Activated naive CD4-positive, alpha-beta T cell treated with anti-CD3 and anti-CD28 coated beads for 36 hours (primary cell): ENCODE results near the gene KAT6B. TPM values are rescaled to one million over a fixed set of nuclear protein-coding genes. Genes with fewer than 3 reads are reported as not detected.
A peak's percentile ranks its signal among the peaks of the same experiment; 100 is the strongest.
"Not testable (repeated sequence)": the region's sequence is repeated elsewhere in the genome, so short reads cannot be mapped to it uniquely, and the experiment has no call there.

ENCODE experiments used
- CTCF ChIA-PET: fragments of 350-600 bp; sonication (Branson Sonifier 250); formaldehyde crosslinking; loops from one replicate; lab custom pipeline; 2021; ENCODE audit warnings: antibody characterized with exemption; lab: Charles Lee
- DNase-seq: peaks from one replicate; pipeline ENCODE4 v3.0.0-alpha.2; 2020
- H3K27ac Mint-ChIP-seq: one replicate; pipeline ENCODE4 v1.8.0; 2021; ENCODE audit warnings: mild to moderate bottlenecking, mixed read lengths
- H3K27me3 Mint-ChIP-seq: one replicate; pipeline ENCODE4 v1.8.0; 2021; ENCODE audit warnings: low read depth, mixed read lengths
- H3K36me3 Mint-ChIP-seq: one replicate; pipeline ENCODE4 v1.8.0; 2021; ENCODE audit warnings: low read depth, mixed read lengths
- H3K4me1 Mint-ChIP-seq: one replicate; pipeline ENCODE4 v1.8.0; 2021; ENCODE audit warnings: low read depth, mixed read lengths
- H3K4me3 Mint-ChIP-seq: one replicate; pipeline ENCODE4 v1.8.0; 2021; ENCODE audit warnings: mild to moderate bottlenecking, moderate library complexity, mixed read lengths
- H3K9me3 Mint-ChIP-seq: one replicate; pipeline ENCODE4 v1.8.0; 2021; ENCODE audit warnings: mixed read lengths
- intact Hi-C: fragments of 100-400 bp; cut with micrococcal nuclease; formaldehyde crosslinking; loops from one replicate; pipeline ENCODE4 v1.15.1; 2023
- total RNA-seq, 2 experiments: library from RNA; stranded (reverse); gene quantifications; one replicate each; pipeline ENCODE4 v1.2.3, GENCODE V29; 2021

KAT6B gene
- total RNA-seq = 10 to 100 TPM; 17.3 to 17.9 TPM

- peaks cover 55% of the 10 kb centered on the region for H3K4me1 Mint-ChIP-seq
- no peaks in the 10 kb centered on the region for H3K27me3 Mint-ChIP-seq
- H3K4me3 Mint-ChIP-seq = peak within 1 kb of the TSS; percentile 83
- no peaks in the 10 kb centered on the region for H3K36me3 Mint-ChIP-seq
- intact Hi-C loops = loop anchor here (1.0 to 5.0 kb wide), 21 partner anchors 26 to 1729 kb away; partner anchors contain the start of genes ANXA7, AP3M1, NDST2 and P4HA1
- no peaks in the 10 kb centered on the region for H3K9me3 Mint-ChIP-seq
- peak; percentile 100 for DNase-seq
- peak within 1 kb of the TSS; percentile 93 for H3K27ac Mint-ChIP-seq
- CTCF ChIA-PET = interaction anchor here (0.7 to 0.8 kb wide), 3 partner anchors 27 to 292 kb away, joined by 3 read pairs; no protein-coding TSS in a partner anchor
Measured at GRCh38 chr10:74826142-74827044, at the start of gene KAT6B. Gene KAT6B, plus strand, starts transcription at chr10:74826600. Its CDS starts 16,258 bp downstream, at chr10:74842858.

- H3K4me3 Mint-ChIP-seq = no peak overlapping the region
- no peaks in the 10 kb centered on the region for H3K36me3 Mint-ChIP-seq
- H3K27me3 Mint-ChIP-seq = no peaks in the 10 kb centered on the region
- no peaks in the 10 kb centered on the region for H3K4me1 Mint-ChIP-seq
- DNase-seq = no peak
- intact Hi-C loops = no loop called here
- CTCF ChIA-PET = no interaction called here
- peaks cover 14% of the 10 kb centered on the region for H3K9me3 Mint-ChIP-seq
- no peak overlapping the region for H3K27ac Mint-ChIP-seq
Measured at GRCh38 chr10:74778436-74779094, 47.8 kb upstream of the KAT6B start.

- intact Hi-C loops, H3K4me1 Mint-ChIP-seq, H3K36me3 Mint-ChIP-seq, H3K27ac Mint-ChIP-seq, H3K27me3 Mint-ChIP-seq, DNase-seq, H3K4me3 Mint-ChIP-seq, H3K9me3 Mint-ChIP-seq: not testable (repeated sequence)
- CTCF ChIA-PET = interaction anchor here (0.5 to 0.7 kb wide), 2 partner anchors 341 to 506 kb away, joined by 5 to 6 read pairs; no protein-coding TSS in a partner anchor
Measured at GRCh38 chr10:74781870-74782269, 44.5 kb upstream of the KAT6B start.

GRCh38 chr10:74784462-74784861, 41.9 kb upstream of the KAT6B start:
- intact Hi-C loops = no loop called here
- H3K4me1 Mint-ChIP-seq = no peaks in the 10 kb centered on the region
- CTCF ChIA-PET = interaction anchor here (0.6 to 1.1 kb wide), 2 partner anchors 540 to 657 kb away, joined by 3 to 5 read pairs; no protein-coding TSS in a partner anchor
- no peaks in the 10 kb centered on the region for H3K9me3 Mint-ChIP-seq
- no peaks in the 10 kb centered on the region for H3K36me3 Mint-ChIP-seq
- H3K27me3 Mint-ChIP-seq = no peaks in the 10 kb centered on the region
- DNase-seq = no peak
- no peak overlapping the region for H3K27ac Mint-ChIP-seq
- no peak overlapping the region for H3K4me3 Mint-ChIP-seq

- Mint-ChIP-seq H3K36me3 (no peaks in the 10 kb centered on the region), H3K27me3 (no peaks in the 10 kb centered on the region), H3K4me1 (no peaks in the 10 kb centered on the region), H3K4me3 (no peak overlapping the region), H3K9me3 (no peaks in the 10 kb centered on the region), H3K27ac (no peak overlapping the region)
- CTCF ChIA-PET = no interaction called here
- DNase-seq = no peak
- intact Hi-C loops = no loop called here
Measured at GRCh38 chr10:74786126-74786525, 40.3 kb upstream of the KAT6B start.

GRCh38 chr10:74787457-74787856, 38.9 kb upstream of the KAT6B start:
- CTCF ChIA-PET = no interaction called here
- H3K9me3 Mint-ChIP-seq = no peaks in the 10 kb centered on the region
- intact Hi-C loops = no loop called here
- no peak overlapping the region for H3K27ac Mint-ChIP-seq
- no peaks in the 10 kb centered on the region for H3K27me3 Mint-ChIP-seq
- H3K4me3 Mint-ChIP-seq = no peak overlapping the region
- DNase-seq = no peak
- no peaks in the 10 kb centered on the region for H3K36me3 Mint-ChIP-seq
- H3K4me1 Mint-ChIP-seq = no peaks in the 10 kb centered on the region

- CTCF ChIA-PET = interaction anchor here (0.7 kb wide), 1 partner anchor 228 kb away, joined by 3 read pairs; no protein-coding TSS in a partner anchor
- H3K36me3 Mint-ChIP-seq, H3K4me3 Mint-ChIP-seq, H3K4me1 Mint-ChIP-seq, H3K9me3 Mint-ChIP-seq, H3K27ac Mint-ChIP-seq, intact Hi-C loops, H3K27me3 Mint-ChIP-seq, DNase-seq: not testable (repeated sequence)
Measured at GRCh38 chr10:74791979-74792378, 34.4 kb upstream of the KAT6B start.

- peaks cover 7% of the 10 kb centered on the region for H3K4me1 Mint-ChIP-seq
- H3K36me3 Mint-ChIP-seq = no peaks in the 10 kb centered on the region
- H3K4me3 Mint-ChIP-seq = no peak overlapping the region
- intact Hi-C loops = no loop called here
- CTCF ChIA-PET = no interaction called here
- DNase-seq = no peak
- H3K9me3 Mint-ChIP-seq = no peaks in the 10 kb centered on the region
- H3K27ac Mint-ChIP-seq = no peak overlapping the region
- no peaks in the 10 kb centered on the region for H3K27me3 Mint-ChIP-seq
Measured at GRCh38 chr10:74792726-74793125, 33.7 kb upstream of the KAT6B start.

GRCh38 chr10:74793240-74793639, 33.2 kb upstream of the KAT6B start:
- H3K27me3 Mint-ChIP-seq = not testable (repeated sequence)

GRCh38 chr10:74794531-74794930, 31.9 kb upstream of the KAT6B start:
- H3K9me3 Mint-ChIP-seq = no peaks in the 10 kb centered on the region
- peaks cover 7% of the 10 kb centered on the region for H3K4me1 Mint-ChIP-seq
- intact Hi-C loops = no loop called here
- DNase-seq = no peak
- H3K27me3 Mint-ChIP-seq = no peaks in the 10 kb centered on the region
- no peak overlapping the region for H3K4me3 Mint-ChIP-seq
- no peak overlapping the region for H3K27ac Mint-ChIP-seq
- CTCF ChIA-PET = no interaction called here
- no peaks in the 10 kb centered on the region for H3K36me3 Mint-ChIP-seq

More at GRCh38 chr10:74793240-74793639, 33.2 kb upstream of the KAT6B start:
- H3K36me3 Mint-ChIP-seq, H3K27ac Mint-ChIP-seq, H3K9me3 Mint-ChIP-seq, DNase-seq, H3K4me3 Mint-ChIP-seq, CTCF ChIA-PET, intact Hi-C loops, H3K4me1 Mint-ChIP-seq: not testable (repeated sequence)

- Mint-ChIP-seq H3K4me1 (peaks cover 13% of the 10 kb centered on the region), H3K36me3 (no peaks in the 10 kb centered on the region), H3K9me3 (no peaks in the 10 kb centered on the region), H3K4me3 (no peak overlapping the region), H3K27ac (no peak overlapping the region), H3K27me3 (no peaks in the 10 kb centered on the region)
- intact Hi-C loops = no loop called here
- CTCF ChIA-PET = interaction anchor here (0.5 kb wide), 1 partner anchor 118 kb away, joined by 5 read pairs; no protein-coding TSS in a partner anchor
- no peak for DNase-seq
Measured at GRCh38 chr10:74797550-74797949, 28.9 kb upstream of the KAT6B start.

- Mint-ChIP-seq H3K4me3 (no peak overlapping the region), H3K36me3 (no peaks in the 10 kb centered on the region), H3K9me3 (no peaks in the 10 kb centered on the region), H3K27me3 (no peaks in the 10 kb centered on the region), H3K4me1 (peaks cover 13% of the 10 kb centered on the region), H3K27ac (no peak overlapping the region)
- peak; percentile 62 for DNase-seq
- intact Hi-C loops = loop anchor here (2.0 kb wide), 2 partner anchors 27 to 215 kb away; partner anchors contain the start of gene KAT6B
- CTCF ChIA-PET = no interaction called here
Measured at GRCh38 chr10:74799721-74800221, 26.6 kb upstream of the KAT6B start.
